ENCODE results near the gene GPER1. TPM values are rescaled to one million over a fixed set of nuclear protein-coding genes. Genes with fewer than 3 reads are reported as not detected.
A peak's percentile ranks its signal among the peaks of the same experiment; 100 is the strongest.

Gene GPER1
- total RNA-seq, 2 donors from 2014 or later: 0.25 TPM; not detected in 1

GRCh38 chr7:1101563-1102431, 13.9 kb downstream of the GPER1 start:
- Mint-ChIP-seq H3K27me3 (no peaks in the 10 kb centered on the region), H3K36me3 (ENCODE audit: low read depth) (peaks cover 3% of the 10 kb centered on the region), H3K27ac (no peak overlapping the region), H3K4me1 (peaks cover 17% of the 10 kb centered on the region), H3K4me3 (peak overlapping the region; percentile 77)
- ATAC-seq: no peak
- H3K9me3 ChIP-seq (ENCODE audit: control insufficient read depth, low read length, poor library complexity, severe bottlenecking): no peaks in the 10 kb centered on the region
- no peak for DNase-seq

GRCh38 chr7:1103009-1103788, 15.3 kb downstream of the GPER1 start:
- Mint-ChIP-seq H3K27ac (peak overlapping the region; percentile 79), H3K27me3 (no peaks in the 10 kb centered on the region), H3K36me3 (ENCODE audit: low read depth) (no peaks in the 10 kb centered on the region), H3K4me3 (peak overlapping the region; percentile 77), H3K4me1 (peaks cover 19% of the 10 kb centered on the region)
- DNase-seq: no peak
- H3K9me3 ChIP-seq (ENCODE audit: control insufficient read depth, low read length, poor library complexity, severe bottlenecking): no peaks in the 10 kb centered on the region
- ATAC-seq: peak; percentile 65

- H3K4me3 Mint-ChIP-seq: peak overlapping the region; percentile 77
- H3K27me3 Mint-ChIP-seq: no peaks in the 10 kb centered on the region
- no peaks in the 10 kb centered on the region for H3K9me3 ChIP-seq (ENCODE audit: control insufficient read depth, low read length, poor library complexity, severe bottlenecking)
- DNase-seq: no peak
- peak; percentile 48 for ATAC-seq
- H3K27ac Mint-ChIP-seq: peak overlapping the region; percentile 79
- peaks cover 19% of the 10 kb centered on the region for H3K4me1 Mint-ChIP-seq
- no peaks in the 10 kb centered on the region for H3K36me3 Mint-ChIP-seq (ENCODE audit: low read depth)
Measured at GRCh38 chr7:1103789-1104515, 16.0 kb downstream of the GPER1 start.

GRCh38 chr7:1104516-1105179, 16.7 kb downstream of the GPER1 start:
- Mint-ChIP-seq H3K27me3 (no peaks in the 10 kb centered on the region), H3K4me3 (no peak overlapping the region), H3K27ac (peak overlapping the region; percentile 21), H3K36me3 (ENCODE audit: low read depth) (no peaks in the 10 kb centered on the region), H3K4me1 (peaks cover 19% of the 10 kb centered on the region)
- no peaks in the 10 kb centered on the region for H3K9me3 ChIP-seq (ENCODE audit: control insufficient read depth, low read length, poor library complexity, severe bottlenecking)
- ATAC-seq (no peak), DNase-seq (no peak)

GRCh38 chr7:1105189-1105588, 17.3 kb downstream of the GPER1 start:
- DNase-seq (no peak), ATAC-seq (no peak)
- H3K36me3 Mint-ChIP-seq (ENCODE audit: low read depth): no peaks in the 10 kb centered on the region
- no peak overlapping the region for H3K4me3 Mint-ChIP-seq
- peaks cover 19% of the 10 kb centered on the region for H3K4me1 Mint-ChIP-seq
- no peaks in the 10 kb centered on the region for H3K27me3 Mint-ChIP-seq
- H3K9me3 ChIP-seq (ENCODE audit: control insufficient read depth, low read length, poor library complexity, severe bottlenecking): no peaks in the 10 kb centered on the region
- H3K27ac Mint-ChIP-seq: peak overlapping the region; percentile 21

DNA sequence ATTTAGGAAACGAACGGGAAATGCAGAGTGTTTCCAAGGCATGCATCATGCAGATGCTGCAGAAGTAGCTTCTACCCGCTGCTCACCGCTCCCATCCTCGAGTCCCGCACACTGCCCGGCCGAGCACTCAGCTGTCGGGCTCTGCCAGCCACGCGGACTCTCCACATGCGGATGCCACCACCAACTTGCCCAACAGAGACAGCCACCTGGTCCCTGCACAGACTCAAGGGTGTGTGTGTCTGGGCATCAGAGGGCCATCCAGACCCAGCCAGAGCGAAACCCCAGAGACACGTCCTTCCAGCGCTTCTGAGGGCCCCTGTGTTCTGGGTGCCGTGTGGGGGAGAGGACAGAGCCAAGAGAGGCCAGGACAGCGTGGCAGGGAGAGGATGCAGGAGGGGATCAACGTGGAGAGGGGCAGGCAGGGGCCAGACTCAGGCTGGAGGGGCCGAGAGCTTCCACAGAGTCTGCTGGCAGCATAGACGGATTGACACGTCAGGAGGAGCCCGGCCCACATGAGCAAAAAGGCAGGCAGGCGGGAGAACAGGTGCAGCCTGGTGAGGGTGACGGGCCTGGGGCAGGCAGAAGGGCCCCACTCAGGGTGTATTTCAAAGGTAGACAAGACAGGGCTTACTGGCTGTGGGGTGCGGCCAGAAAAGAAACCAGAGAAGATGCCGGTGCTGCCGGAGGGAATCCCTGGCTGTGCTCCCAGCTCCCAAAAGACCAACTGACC, 18.3 kb downstream of the GPER1 start:
- no peak for ATAC-seq
- H3K9me3 ChIP-seq (ENCODE audit: control insufficient read depth, low read length, poor library complexity, severe bottlenecking): no peaks in the 10 kb centered on the region
- peaks cover 19% of the 10 kb centered on the region for H3K4me1 Mint-ChIP-seq
- no peak overlapping the region for H3K27ac Mint-ChIP-seq
- DNase-seq: no peak
- H3K27me3 Mint-ChIP-seq: no peaks in the 10 kb centered on the region
- no peak overlapping the region for H3K4me3 Mint-ChIP-seq
- no peaks in the 10 kb centered on the region for H3K36me3 Mint-ChIP-seq (ENCODE audit: low read depth)

DNA sequence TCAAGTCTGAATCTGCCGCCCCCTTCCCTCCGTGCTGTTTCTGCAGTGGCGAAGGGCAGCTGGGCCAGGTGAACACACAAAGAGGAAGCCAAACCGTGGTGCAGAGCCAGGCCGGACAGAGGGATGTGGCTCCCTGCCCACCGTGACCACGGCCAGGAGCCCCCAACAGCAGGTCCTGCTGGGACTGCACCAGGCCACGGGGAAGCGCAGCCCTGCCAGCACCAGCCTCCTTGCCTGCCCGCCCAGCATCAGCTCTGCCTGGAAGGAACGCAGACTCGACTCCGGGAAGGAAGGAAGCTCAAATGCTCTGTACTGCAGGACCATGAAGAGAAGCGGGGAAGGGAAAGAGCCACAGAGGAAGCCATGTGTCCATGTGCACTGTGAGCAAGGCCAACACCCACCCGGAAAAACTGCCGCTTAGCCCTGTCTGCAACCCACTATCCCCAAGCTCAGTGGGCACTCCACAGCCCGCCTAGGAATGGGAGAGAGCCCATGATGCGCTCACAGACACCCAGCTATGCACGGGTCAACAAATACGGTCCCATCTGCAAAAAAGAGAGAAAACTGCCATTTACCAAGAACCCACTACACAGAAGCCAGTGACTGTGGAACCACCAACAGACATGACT, 19.0 kb downstream of the GPER1 start:
- H3K27me3 Mint-ChIP-seq: no peaks in the 10 kb centered on the region
- H3K9me3 ChIP-seq (ENCODE audit: control insufficient read depth, low read length, poor library complexity, severe bottlenecking): no peaks in the 10 kb centered on the region
- no peaks in the 10 kb centered on the region for H3K36me3 Mint-ChIP-seq (ENCODE audit: low read depth)
- ATAC-seq (no peak), DNase-seq (no peak)
- peaks cover 19% of the 10 kb centered on the region for H3K4me1 Mint-ChIP-seq
- no peak overlapping the region for H3K4me3 Mint-ChIP-seq
- H3K27ac Mint-ChIP-seq: no peak overlapping the region

GRCh38 chr7:1108264-1108920, 20.5 kb downstream of the GPER1 start:
- H3K36me3 Mint-ChIP-seq (ENCODE audit: low read depth): no peaks in the 10 kb centered on the region
- no peak for DNase-seq
- no peaks in the 10 kb centered on the region for H3K9me3 ChIP-seq (ENCODE audit: control insufficient read depth, low read length, poor library complexity, severe bottlenecking)
- H3K4me1 Mint-ChIP-seq: peaks cover 15% of the 10 kb centered on the region
- H3K4me3 Mint-ChIP-seq: no peak overlapping the region
- no peak for ATAC-seq
- no peak overlapping the region for H3K27ac Mint-ChIP-seq
- no peaks in the 10 kb centered on the region for H3K27me3 Mint-ChIP-seq

GRCh38 chr7:1109581-1110310, 21.8 kb downstream of the GPER1 start:
- Mint-ChIP-seq H3K27ac (no peak overlapping the region), H3K4me1 (peaks cover 8% of the 10 kb centered on the region), H3K27me3 (no peaks in the 10 kb centered on the region), H3K36me3 (ENCODE audit: low read depth) (no peaks in the 10 kb centered on the region), H3K4me3 (no peak overlapping the region)
- DNase-seq (no peak), ATAC-seq (no peak)
- H3K9me3 ChIP-seq (ENCODE audit: control insufficient read depth, low read length, poor library complexity, severe bottlenecking): no peaks in the 10 kb centered on the region

DNA sequence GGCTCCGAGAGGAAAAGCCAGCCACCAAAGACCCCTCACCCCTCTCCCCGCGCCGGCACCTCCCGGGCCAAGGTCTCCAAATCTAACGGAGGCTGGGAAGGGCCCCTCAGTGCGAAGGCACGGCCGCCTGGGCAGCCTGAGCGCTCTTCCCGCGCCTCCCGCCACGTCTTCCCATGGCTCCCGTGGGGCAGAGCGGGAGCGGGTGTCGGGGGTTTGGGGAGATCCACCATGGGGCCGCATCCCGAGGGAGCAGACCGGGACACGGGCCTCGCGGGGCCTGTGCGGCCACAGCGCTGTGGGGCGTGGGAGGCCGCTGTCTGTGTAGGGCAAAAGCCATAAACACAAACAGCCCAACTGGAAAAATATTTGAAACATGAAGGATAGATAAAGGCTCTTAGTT, 22.4 kb downstream of the GPER1 start:
- Mint-ChIP-seq H3K4me3 (no peak overlapping the region), H3K4me1 (peaks cover 11% of the 10 kb centered on the region), H3K36me3 (ENCODE audit: low read depth) (no peaks in the 10 kb centered on the region), H3K27me3 (no peaks in the 10 kb centered on the region), H3K27ac (no peak overlapping the region)
- ATAC-seq: no peak
- DNase-seq: no peak
- no peaks in the 10 kb centered on the region for H3K9me3 ChIP-seq (ENCODE audit: control insufficient read depth, low read length, poor library complexity, severe bottlenecking)

- H3K4me1 Mint-ChIP-seq: peaks cover 10% of the 10 kb centered on the region
- ATAC-seq (no peak), DNase-seq (no peak)
- H3K27me3 Mint-ChIP-seq: no peaks in the 10 kb centered on the region
- H3K36me3 Mint-ChIP-seq (ENCODE audit: low read depth): no peaks in the 10 kb centered on the region
- no peaks in the 10 kb centered on the region for H3K9me3 ChIP-seq (ENCODE audit: control insufficient read depth, low read length, poor library complexity, severe bottlenecking)
- H3K27ac Mint-ChIP-seq: no peak overlapping the region
- H3K4me3 Mint-ChIP-seq: no peak overlapping the region
Measured at GRCh38 chr7:1111156-1111555, 23.2 kb downstream of the GPER1 start.

All from T-helper 17 cell (primary cell).